ENCODE data around the gene CDC37L1. TPM values are rescaled to one million over a fixed set of nuclear protein-coding genes. Genes with fewer than 3 reads are reported as not detected.
"Not testable (repeated sequence)": the region's sequence is repeated elsewhere in the genome, so short reads cannot be mapped to it uniquely, and the experiment has no call there.

CDC37L1 gene
- polyA plus RNA-seq, 1 of the 3 experiments (the other 2 are of a cell fraction) = 6.5 TPM

DNA sequence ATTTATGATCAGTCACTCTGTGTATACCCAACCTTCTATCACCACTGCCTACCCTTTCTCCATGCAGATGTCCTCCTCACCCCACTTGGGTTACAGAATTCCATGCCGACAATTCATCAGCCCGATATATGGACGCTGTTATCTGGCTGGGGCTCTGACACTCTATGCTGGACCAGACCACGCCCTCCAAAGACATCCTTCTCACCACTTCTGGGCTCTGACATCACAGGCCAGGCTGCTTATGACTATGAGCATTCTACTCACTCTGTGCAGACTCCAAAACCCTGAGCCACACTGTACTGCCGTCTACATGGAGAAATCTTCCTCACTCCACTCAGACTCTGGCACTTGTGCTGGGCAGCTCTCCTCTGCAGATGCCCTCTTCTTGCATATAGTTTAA lies 69.2 kb downstream of the CDC37L1 start (continued):
- TF ChIP-seq ZBTB33 (IDR thresholded peaks at IDR 0.05; ENCODE audit: borderline replicate concordance, low read depth) (no peak), SIN3A (IDR thresholded peaks at IDR 0.05; ENCODE audit: borderline replicate concordance, low read depth, low read length) (no peak), POLR2AphosphoS5 (IDR thresholded peaks at IDR 0.05; ENCODE audit: low read depth, low read length) (no peak), JUND (IDR thresholded peaks at IDR 0.05) (no peak)

DNA sequence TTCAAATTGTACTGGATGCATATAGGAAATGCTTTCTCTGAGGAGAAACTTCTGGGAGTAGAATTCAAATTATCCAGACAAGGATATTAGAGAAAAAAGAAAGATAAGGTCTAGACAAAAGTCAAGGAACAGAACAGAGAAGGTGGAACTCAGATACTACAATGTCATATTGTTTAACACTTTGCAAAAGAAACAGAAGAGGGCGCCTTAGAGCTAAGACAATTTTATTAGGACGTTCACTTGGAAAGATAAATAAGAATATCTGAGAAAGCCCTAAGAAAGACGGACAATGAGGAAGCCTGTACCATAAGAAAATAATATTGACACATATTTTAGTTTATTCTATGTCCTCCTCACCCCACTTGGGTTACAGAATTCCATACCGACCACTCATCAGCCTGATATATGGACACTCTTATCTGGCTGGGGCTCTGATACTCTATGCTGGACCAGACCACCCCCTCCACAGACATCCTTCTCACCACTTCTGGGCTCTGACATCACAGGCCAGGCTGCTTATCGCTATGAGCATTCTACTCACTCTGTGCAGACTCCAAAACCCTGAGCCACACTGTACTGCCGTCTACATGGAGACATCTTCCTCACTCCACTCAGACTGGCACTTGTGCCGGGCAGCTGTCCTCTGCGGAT lies 70.8 kb downstream of the CDC37L1 start:
- H3K9me3 ChIP-seq = no peaks in the 10 kb centered on the region
- no peaks in the 10 kb centered on the region for H3K27me3 ChIP-seq (ENCODE audit: insufficient read depth)
- H4K20me1 ChIP-seq (ENCODE audit: insufficient read depth) = no peaks in the 10 kb centered on the region
- no peak for DNase-seq
- H3F3A ChIP-seq (replicated peaks; ENCODE audit: insufficient read depth) = no peaks in the 10 kb centered on the region
- H3K79me2 ChIP-seq (ENCODE audit: insufficient read depth) = no peaks in the 10 kb centered on the region
- CTCF ChIA-PET = interaction anchor here (1.0 to 2.5 kb wide), 8 partner anchors 8 to 436 kb away, joined by 3 to 10 read pairs (median 5); partner anchors contain the start of gene AK3
- no peaks in the 10 kb centered on the region for H3K36me3 ChIP-seq (replicated peaks in 1 of 2; ENCODE audit: control insufficient read depth in 1 of 2, insufficient read depth in 2 of 2, low read length in 1 of 2)
- POLR2A ChIA-PET = no interaction called here
- H3K27ac ChIP-seq (ENCODE audit: low read depth in 2 of 2, low read length in 1 of 2) = no peak overlapping the region
- no peak overlapping the region for H2AFZ ChIP-seq (ENCODE audit: low read depth)
- H3K4me2 ChIP-seq = no peak overlapping the region
- H3K9me2 ChIP-seq = no peaks in the 10 kb centered on the region
- TF ChIP-seq SMC3 (IDR thresholded peaks at IDR 0.05; ENCODE audit: low read depth, low read length) (no peak; the same call in 1 of the 2 replicates), CTCF (IDR thresholded peaks at IDR 0.05) (peak; percentile 72), RAD21 (IDR thresholded peaks at IDR 0.05; ENCODE audit: low read length) (peak; percentile 50)
- H3K9ac ChIP-seq = no peak overlapping the region
- no peaks in the 10 kb centered on the region for H3K4me1 ChIP-seq (ENCODE audit: control insufficient read depth in 1 of 2, insufficient read depth in 2 of 2, low read depth in 1 of 2, low read length in 1 of 2)
- WGBS (ENCODE audit: low lambda C conversion rate) = 41% methylated on average over 8 of the region's 8 CpGs
- no peak overlapping the region; a peak in 1 of 4 replicates for H3K4me3 ChIP-seq (ENCODE audit: low read depth in 2 of 2, low read length in 1 of 2)

DNA sequence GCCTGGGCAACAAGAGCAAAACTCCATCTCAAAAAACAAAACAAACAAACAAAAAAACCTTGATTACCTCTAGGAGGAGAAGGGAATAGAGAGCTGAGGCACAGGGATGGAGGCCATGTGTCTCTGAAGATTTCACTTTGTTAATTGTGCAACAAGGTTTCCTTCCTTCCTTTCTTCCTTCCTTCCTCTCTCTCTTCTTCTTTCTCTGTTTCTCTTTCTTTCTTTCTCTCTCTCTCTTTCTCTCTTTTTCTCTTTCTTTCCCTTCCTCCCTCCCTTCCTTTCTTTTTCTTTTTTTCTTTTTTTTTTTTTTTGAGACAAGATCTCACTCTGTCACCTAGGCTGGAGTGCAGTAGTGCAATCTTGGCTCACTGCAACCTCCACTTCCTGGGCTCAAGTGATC lies 75.2 kb downstream of the CDC37L1 start:
- not testable (repeated sequence) for H3F3A ChIP-seq (replicated peaks; ENCODE audit: insufficient read depth); H3K27me3 ChIP-seq (ENCODE audit: insufficient read depth); H3K79me2 ChIP-seq (ENCODE audit: insufficient read depth); DNase-seq; H3K4me2 ChIP-seq; H2AFZ ChIP-seq (ENCODE audit: low read depth); H3K9me3 ChIP-seq; H3K9me2 ChIP-seq; H3K4me1 ChIP-seq (ENCODE audit: control insufficient read depth in 1 of 2, insufficient read depth in 2 of 2, low read depth in 1 of 2, low read length in 1 of 2); H3K27ac ChIP-seq (ENCODE audit: low read depth in 2 of 2, low read length in 1 of 2); H3K4me3 ChIP-seq (ENCODE audit: low read depth in 2 of 2, low read length in 1 of 2); H4K20me1 ChIP-seq (ENCODE audit: insufficient read depth); H3K9ac ChIP-seq; H3K36me3 ChIP-seq (replicated peaks in 1 of 2; ENCODE audit: control insufficient read depth in 1 of 2, insufficient read depth in 2 of 2, low read length in 1 of 2)
- POLR2A ChIA-PET = interaction anchor here (0.6 kb wide), 1 partner anchor 1224 kb away, joined by 3 read pairs; no protein-coding TSS in a partner anchor
- CTCF ChIA-PET = interaction anchor here (1.1 kb wide), 1 partner anchor 9 kb away, joined by 3 read pairs; no protein-coding TSS in a partner anchor
